ENCODE measurements around the gene LNP1. TPM values are rescaled to one million over a fixed set of nuclear protein-coding genes. Genes with fewer than 3 reads are reported as not detected.

LNP1 gene
- total and polyA plus RNA-seq, 2 of the 13 experiments (the other 11 are each of a cell fraction or from before 2014, with no cell fraction given), result 3.6 to 7.0 TPM

- peak; percentile 61 to 83; a peak in 3 of 4 replicates for TF ChIP-seq NR2F1 (CRISPR knock-in tag; IDR thresholded peaks at IDR 0.05)
- TF ChIP-seq MIXL1 (CRISPR knock-in tag; IDR thresholded peaks at IDR 0.05), result 0 out of 2 replicates have a peak, but pooled peaks have one; percentile 40
- no peak for TF ChIP-seq SIX4 (CRISPR knock-in tag; IDR thresholded peaks at IDR 0.05)
- 0 out of 2 replicates have a peak, but pooled peaks have one; percentile 24 for TF ChIP-seq PAXIP1 (CRISPR knock-in tag; conservative IDR thresholded peaks at IDR 0.05)
- TF ChIP-seq CCAR2 (optimal IDR thresholded peaks at IDR 0.05; ENCODE audit: low read depth, low read length), result no peak
- no peak for TF ChIP-seq ZNF18 (CRISPR knock-in tag; IDR thresholded peaks at IDR 0.05; ENCODE audit: insufficient replicate concordance)
- TF ChIP-seq ZNF773 (CRISPR knock-in tag; IDR thresholded peaks at IDR 0.05; ENCODE audit: borderline replicate concordance), result no peak
- TF ChIP-seq PHB2 (IDR thresholded peaks at IDR 0.05; ENCODE audit: partially characterized antibody), result no peak
- no peak for TF ChIP-seq ZNF724P (CRISPR knock-in tag; IDR thresholded peaks at IDR 0.05; ENCODE audit: borderline replicate concordance)
- TF ChIP-seq SRY (CRISPR knock-in tag; IDR thresholded peaks at IDR 0.05), result no peak
- no peak for TF ChIP-seq NR0B2 (CRISPR knock-in tag; IDR thresholded peaks at IDR 0.05)
- peak; percentile 62 for TF ChIP-seq HNF4A (CRISPR knock-in tag; IDR thresholded peaks at IDR 0.05)
- no peak for TF ChIP-seq E2F1 (CRISPR knock-in tag; IDR thresholded peaks at IDR 0.05)
- no peak for TF ChIP-seq TEF (CRISPR knock-in tag; IDR thresholded peaks at IDR 0.05)
- TF ChIP-seq CEBPZ (IDR thresholded peaks at IDR 0.05; ENCODE audit: low read length), result no peak
- TF ChIP-seq CAMTA2 (CRISPR knock-in tag; IDR thresholded peaks at IDR 0.05; ENCODE audit: borderline replicate concordance), result no peak
- TF ChIP-seq KDM4B (CRISPR knock-in tag; IDR thresholded peaks at IDR 0.05), result no peak
- no peak for TF ChIP-seq ZNF782 (CRISPR knock-in tag; IDR thresholded peaks at IDR 0.05; ENCODE audit: borderline replicate concordance)
Measured at GRCh38 chr3:100358413-100358812, 42.9 kb upstream of the LNP1 start (continued).
